Placental epithelial cell (primary cell): ENCODE results near the gene HADHB. TPM values are rescaled to one million over a fixed set of nuclear protein-coding genes. Genes with fewer than 3 reads are reported as not detected.

Experiments used
- total RNA-seq: library from RNA; depleted of rRNA; stranded (reverse); fragments of >200 nt; gene quantifications from 2 replicates; pipeline ENCODE4 v1.2.3, GENCODE V29; 2012

Gene HADHB
- 87.1 and 88.3 TPM in 2 replicates for total RNA-seq

DNA sequence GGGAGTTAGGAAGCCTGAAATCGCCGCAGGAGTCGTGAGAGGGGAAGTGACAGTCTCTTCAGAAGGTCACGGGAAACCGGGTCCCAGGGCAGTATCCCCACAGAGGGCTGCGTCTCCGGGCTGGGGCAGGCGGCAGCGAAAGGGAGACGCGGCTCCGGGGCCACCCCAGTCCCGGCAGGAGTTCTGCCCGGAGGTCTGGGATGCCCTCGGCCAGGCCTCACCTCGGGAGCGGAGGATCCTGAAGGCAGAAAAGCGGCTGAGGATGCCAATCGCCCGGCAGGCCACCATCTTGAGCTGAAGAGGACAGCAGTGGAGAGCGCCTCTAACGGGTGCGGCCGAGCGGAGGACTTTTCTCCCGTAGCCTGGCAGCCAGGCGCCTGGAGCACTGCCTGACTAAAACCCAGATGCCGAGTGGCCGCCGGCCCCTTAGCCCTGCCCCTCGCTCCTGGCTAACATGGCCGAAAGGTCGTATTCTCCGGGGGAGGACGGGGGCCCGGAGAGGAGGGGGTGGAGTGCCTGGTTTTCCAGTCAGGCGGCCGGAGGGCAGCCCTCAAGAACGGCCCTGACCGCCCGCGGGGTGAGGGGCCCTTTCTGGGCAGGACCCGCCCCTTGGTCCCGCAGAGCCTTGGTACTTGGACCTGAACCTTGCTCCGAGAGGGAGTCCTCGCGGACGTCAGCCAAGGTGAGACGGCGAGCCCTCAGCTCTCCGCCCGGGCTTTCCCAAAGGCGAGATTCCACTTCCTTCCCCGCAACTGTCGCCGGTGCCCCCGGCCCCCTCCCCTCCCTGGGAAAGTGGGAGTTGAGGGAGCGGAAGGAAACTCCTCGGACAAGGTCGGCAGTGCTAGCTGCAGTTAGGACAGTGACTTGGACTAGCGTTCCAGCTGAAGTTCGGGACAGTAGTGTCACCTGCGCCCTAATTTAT lies at the start of gene HADHB, which contains the start of gene HADHA:
TSS of gene HADHB (plus strand) at position 631 of the 922 bp plus-strand sequence. CDS start 9,316 bp downstream, outside the sequence.
TSS of gene HADHA (minus strand) at position 324 of the 922 bp plus-strand sequence. CDS start at position 288, 36 bp downstream.

Other genes starting within 250 kb of the HADHB start
- gene RAB10, start 210.9 kb upstream of the HADHB start, total RNA-seq, result 92.3 and 145 TPM in 2 replicates
- 2.7 and 12.9 TPM in 2 replicates for gene GAREM2, start 71.9 kb upstream of the HADHB start, total RNA-seq
- 90.3 and 112 TPM in 2 replicates for gene HADHA, start 307 bp upstream of the HADHB start, total RNA-seq
- gene SELENOI, start 101.2 kb downstream of the HADHB start, total RNA-seq, result 13.0 and 30.5 TPM in 2 replicates
- gene ADGRF3, start 101.8 kb downstream of the HADHB start, total RNA-seq, result 0.54 TPM in 1 of 2 replicates, not detected in the other
- gene DRC1, start 157.0 kb downstream of the HADHB start, total RNA-seq, result not detected in 2 replicates
- gene OTOF, start 233.2 kb downstream of the HADHB start, total RNA-seq, result not detected in 2 replicates